GM12864 (cell line): ENCODE results near the gene HCN4.

Experiments
- DNase-seq: peaks from one replicate; pipeline ENCODE4 v3.0.0-alpha.2; 2011; ENCODE audit warnings: low read depth
- H3K4me3 ChIP-seq: 2 replicates; pipeline ENCODE4 v1.5.1; 2011; ENCODE audit warnings: mild to moderate bottlenecking, low read depth, low read length, control low read depth
- CTCF ChIP-seq: IDR thresholded peaks from 2 replicates; pipeline ENCODE4 v1.5.1; 2011; ENCODE audit warnings: low read depth, mild to moderate bottlenecking, moderate library complexity, low read length, control low read depth, inconsistent platforms; ENCODE audit errors: missing control alignments

HCN4 gene

GRCh38 chr15:73370151-73370550, 1.4 kb upstream of the HCN4 start:
- no peak for DNase-seq
- no peak for TF ChIP-seq CTCF
- no peak overlapping the region for H3K4me3 ChIP-seq

GRCh38 chr15:73369154-73369694, 466 bp upstream of the HCN4 start:
- TF ChIP-seq CTCF: no peak
- no peak overlapping the region for H3K4me3 ChIP-seq
- no peak for DNase-seq

GRCh38 chr15:73367624-73368300, 996 bp downstream of the HCN4 start:
- no peak for TF ChIP-seq CTCF
- H3K4me3 ChIP-seq: no peak overlapping the region
- DNase-seq: no peak

- DNase-seq: no peak
- TF ChIP-seq CTCF: no peak
- H3K4me3 ChIP-seq: no peak overlapping the region
Observed at GRCh38 chr15:73366766-73367623, 1.8 kb downstream of the HCN4 start.

- no peak for TF ChIP-seq CTCF
- no peak for DNase-seq
- H3K4me3 ChIP-seq: no peak overlapping the region
Observed at GRCh38 chr15:73364070-73364469, 4.7 kb downstream of the HCN4 start.

GRCh38 chr15:73362900-73363299, 5.9 kb downstream of the HCN4 start:
- no peak overlapping the region for H3K4me3 ChIP-seq
- DNase-seq: no peak
- TF ChIP-seq CTCF: no peak

GRCh38 chr15:73361337-73361736, 7.4 kb downstream of the HCN4 start:
- TF ChIP-seq CTCF: no peak
- no peak overlapping the region for H3K4me3 ChIP-seq
- DNase-seq: no peak
